K562 (cell line): ENCODE results near the gene GASK1A. TPM values are rescaled to one million over a fixed set of nuclear protein-coding genes. Genes with fewer than 3 reads are reported as not detected.

Experiments
- ATAC-seq: fragments of 200-7000 bp; cut with Tn5 transposase; 3 replicates; pipeline ENCODE4 v1.9.1; 2020; ENCODE audit warnings: moderate library complexity
- BruUV-seq: library from RNA; stranded (reverse); fragments of 400-500 nt; replicated peaks from 2 replicates; lab custom pipeline; 2021; lab: Mats Ljungman, UMichigan
- CTCF ChIA-PET: fragments of 300-600 bp; formaldehyde crosslinking; extraction: SDS; loops from one replicate; lab custom pipeline; 2021; ENCODE audit warnings: low intra/inter-chr PET ratio; lab: Yijun Ruan, JAX
- POLR2A ChIA-PET: fragments of 300-600, 350-650 bp; sonication (Branson Sonifier 250); formaldehyde crosslinking; extraction: SDS; loops from one replicate; lab custom pipeline; 2021; ENCODE audit warnings: antibody characterized with exemption, inconsistent platforms; lab: Yijun Ruan, JAX
- DNase-seq, 4 experiments: peaks; one replicate each; pipeline versions ENCODE4 v3.0.0 to v3.0.0-alpha.2; 2011 to 2018; ENCODE audit warnings: low spot score in 3 of 4, mixed read lengths in 3 of 4; ENCODE audit errors: extremely low read depth in 1 of 4
- FAIRE-seq: peaks from 2 replicates; lab custom pipeline; 2011; peaks lifted over from hg19 to GRCh38; lab: Jason Lieb, UNC
- H2AFZ ChIP-seq: 2 replicates; pipeline ENCODE4 v1.6.0; 2011; ENCODE audit warnings: low read depth, low read length, control low read depth, inconsistent platforms
- H3K27ac ChIP-seq: fragments of 200-600 bp; 3 replicates; pipeline ENCODE4 v1.8.0; 2011; ENCODE audit warnings: low read depth, mild to moderate bottlenecking, control low read depth, inconsistent platforms, low read length, moderate library complexity, mixed read lengths; ENCODE audit errors: extremely low read depth
- H3K27me3 ChIP-seq, 2 experiments: fragments of 300-600 bp in 1 of 2; 2 replicates in 1 of 2; 3 replicates in 1 of 2; pipeline versions ENCODE4 v1.6.0 to v1.8.0; 2011; ENCODE audit warnings: inconsistent platforms in 2 of 2, low read length in 2 of 2, mild to moderate bottlenecking in 1 of 2, mixed read lengths in 1 of 2, moderate library complexity in 1 of 2; ENCODE audit not compliant: control insufficient read depth in 2 of 2, insufficient read depth in 2 of 2
- H3K36me3 ChIP-seq: fragments of 300-600 bp; 3 replicates; pipeline ENCODE4 v1.8.0; 2011; ENCODE audit warnings: mild to moderate bottlenecking, low read length, inconsistent platforms; ENCODE audit not compliant: control insufficient read depth, insufficient read depth
- H3K4me1 ChIP-seq, 2 experiments: fragments of 200-600 bp in 1 of 2; replicated peaks in 1 of 2; 2 replicates in 1 of 2; 3 replicates in 1 of 2; pipeline versions ENCODE4 v1.5.1 to v1.8.0; 2011; ENCODE audit warnings: inconsistent platforms in 2 of 2, low read length in 2 of 2, mild to moderate bottlenecking in 1 of 2, mixed read lengths in 1 of 2, moderate library complexity in 1 of 2; ENCODE audit not compliant: control insufficient read depth in 2 of 2, insufficient read depth in 2 of 2
- H3K4me2 ChIP-seq: 2 replicates; pipeline ENCODE4 v1.6.1; 2011; ENCODE audit warnings: low read length, control low read depth, inconsistent platforms, mixed read lengths; ENCODE audit not compliant: insufficient read depth
- H3K4me3 ChIP-seq: fragments of 200-600 bp; sonication (generic), shearing (Covaris generic); 2 replicates; pipeline ENCODE4 v1.5.1; 2016; ENCODE audit warnings: control low read depth, inconsistent platforms
- H3K79me2 ChIP-seq: fragments of 200-600 bp; 3 replicates; pipeline ENCODE4 v1.8.0; 2011; ENCODE audit warnings: low read length, inconsistent platforms; ENCODE audit not compliant: control insufficient read depth, insufficient read depth
- H3K9ac ChIP-seq, 2 experiments: 2 replicates each; pipeline versions ENCODE4 v1.6.0 to v1.6.1; 2011; ENCODE audit warnings: low read depth in 2 of 2, low read length in 2 of 2, control low read depth in 1 of 2, inconsistent platforms in 1 of 2, mild to moderate bottlenecking in 1 of 2, mixed read lengths in 1 of 2; ENCODE audit not compliant: insufficient read depth in 1 of 2
- H3K9me1 ChIP-seq: one replicate; pipeline ENCODE4 v1.6.0; 2011; ENCODE audit warnings: inconsistent platforms, mild to moderate bottlenecking, low read length, moderate library complexity; ENCODE audit not compliant: control insufficient read depth, insufficient read depth
- H3K9me3 ChIP-seq: replicated peaks from 2 replicates; pipeline ENCODE4 v1.5.1; 2011; ENCODE audit warnings: low read depth, low read length, inconsistent platforms; ENCODE audit not compliant: control insufficient read depth, insufficient read depth
- H4K20me1 ChIP-seq: replicated peaks from 2 replicates; pipeline ENCODE4 v1.6.1; 2011; ENCODE audit warnings: low read length, inconsistent platforms, mixed read lengths; ENCODE audit not compliant: control insufficient read depth, insufficient read depth
- ATF7 ChIP-seq: fragments of 450-650 bp; IDR thresholded peaks from 2 replicates; pipeline ENCODE4 v1.7.1; 2014; ENCODE audit warnings: mild to moderate bottlenecking, moderate library complexity
- WGBS: fragments of 100-300 bp; shearing (Covaris generic); methylation state at CpG from one replicate; pipeline ENCODE4 v1.1.6; 2016; ENCODE audit warnings: low coverage, mixed read lengths; ENCODE audit not compliant: insufficient coverage; ENCODE audit errors: missing lambda C conversion rate; 5-methylcytosine and 5-hydroxymethylcytosine counted together
- in situ Hi-C: fragments of 300-500 bp; cut with MboI; formaldehyde crosslinking; loops from 4 replicates; pipeline ENCODE4 v1.15.0; 2018; ENCODE audit warnings: inconsistent platforms, mixed read lengths
- intact Hi-C: fragments of 100-400 bp; cut with micrococcal nuclease; formaldehyde crosslinking; loops from 2 replicates; pipeline ENCODE4 v1.14.2; 2022
- polyA plus RNA-seq, 8 experiments: library from polyadenylated mRNA; depleted of rRNA in 4 of 8; stranded (reverse) in 5 of 8; unstranded in 3 of 8; fragments of >200 nt; fragmentation: Nextera tagmentation in 2 of 8; fragmentation: Illumina TruSeq in 1 of 8; extraction: Ambion mirVana in 2 of 8; extraction: Trizol in 1 of 8; gene quantifications; 2 replicates each; pipeline versions ENCODE4 v1.2.1 to v1.2.3, GENCODE V29; 2011 to 2014; ENCODE audit warnings: inconsistent platforms in 1 of 8, missing spikeins in 1 of 8
- total RNA-seq, 7 experiments: library from RNA; depleted of rRNA in 6 of 7; stranded (reverse); fragments of >200 nt in 6 of 7; fragmentation: Illumina TruSeq in 2 of 7; extraction: Trizol in 2 of 7; gene quantifications; 2 replicates each; pipeline versions ENCODE4 v1.2.1 to v1.2.3, GENCODE V29; 2011 to 2021; ENCODE audit warnings: low replicate concordance in 1 of 7
- TF ChIP-seq, protein P1 (sequence below): fragments of 250-450 bp; sonication (Bioruptor Pico); IDR thresholded peaks from 2 replicates; pipeline ENCODE4 v1.4.0; 2020; ENCODE audit warnings: mild to moderate bottlenecking, moderate library complexity

The GASK1A gene
- total and polyA plus RNA-seq, 9 of the 15 experiments (the other 6 are each of a cell fraction or from before 2014, with no cell fraction given) = 0.04 to 0.11 (median 0.05) TPM; not detected in 5

DNA sequence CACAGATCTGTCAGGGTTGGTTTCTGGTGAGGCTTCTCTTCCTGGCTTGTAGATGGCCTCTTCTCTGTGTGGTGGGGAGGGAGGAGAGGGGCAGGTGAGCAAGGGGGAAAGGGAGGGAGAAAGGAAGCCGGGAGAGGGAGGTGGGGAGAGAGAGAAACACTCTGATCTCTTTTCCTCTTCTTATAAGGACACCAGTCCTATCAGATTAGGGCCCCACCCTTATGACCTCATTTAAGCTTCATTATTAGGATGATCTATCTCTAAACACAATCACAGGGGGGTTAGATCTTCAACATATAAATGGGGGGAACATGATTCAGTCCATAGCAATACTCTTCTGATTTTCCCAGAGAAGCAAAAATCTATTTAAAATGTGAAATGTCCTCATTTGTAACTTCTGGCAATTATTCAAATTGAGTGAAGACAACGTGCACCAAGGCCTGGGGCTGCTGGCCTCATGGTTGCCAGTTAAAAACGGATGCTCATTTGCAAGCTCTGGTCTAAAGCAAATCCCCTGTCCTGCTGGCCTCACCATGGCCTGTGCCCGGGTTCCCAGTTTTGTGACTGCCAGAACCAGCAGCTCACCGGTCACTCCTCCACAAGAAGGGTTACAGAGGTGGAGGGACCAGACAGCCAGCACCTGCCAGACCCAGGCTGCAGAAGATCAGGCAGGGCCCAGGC lies 118.4 kb downstream of the GASK1A start:
- intact Hi-C loops (no loop called here), in situ Hi-C loops (no loop called here)
- H3K27me3 ChIP-seq = peaks cover 0 to 5% of the 10 kb centered on the region in 2 experiments; a peak in 1 of 5 replicates
- FAIRE-seq = no peak
- H3K9ac ChIP-seq = peak overlapping the region in 1 of 2 experiments; percentile 57; a peak in 1 of 4 replicates
- ATAC-seq = no peak
- no peaks in the 10 kb centered on the region; the same call in 2 of the 3 replicates for H3K79me2 ChIP-seq
- H3K36me3 ChIP-seq = no peaks in the 10 kb centered on the region
- CTCF ChIA-PET = no interaction called here
- H3K4me1 ChIP-seq = peaks cover 0 to 3% of the 10 kb centered on the region in 2 experiments; a peak in 2 of 5 replicates
- DNase-seq = no peak
- no peak overlapping the region for H3K27ac ChIP-seq
- H3K4me3 ChIP-seq = no peak overlapping the region
- no peak overlapping the region for H3K4me2 ChIP-seq
- H3K9me3 ChIP-seq = no peaks in the 10 kb centered on the region
- peaks cover 50% of the 10 kb centered on the region for H4K20me1 ChIP-seq
- BruUV-seq = no TSS peak
- H2AFZ ChIP-seq = no peak overlapping the region
- POLR2A ChIA-PET = interaction anchor here (0.6 to 1.0 kb wide), 3 partner anchors 9 to 258 kb away, joined by 3 read pairs; no protein-coding TSS in a partner anchor
- TF ChIP-seq, protein P1, sequence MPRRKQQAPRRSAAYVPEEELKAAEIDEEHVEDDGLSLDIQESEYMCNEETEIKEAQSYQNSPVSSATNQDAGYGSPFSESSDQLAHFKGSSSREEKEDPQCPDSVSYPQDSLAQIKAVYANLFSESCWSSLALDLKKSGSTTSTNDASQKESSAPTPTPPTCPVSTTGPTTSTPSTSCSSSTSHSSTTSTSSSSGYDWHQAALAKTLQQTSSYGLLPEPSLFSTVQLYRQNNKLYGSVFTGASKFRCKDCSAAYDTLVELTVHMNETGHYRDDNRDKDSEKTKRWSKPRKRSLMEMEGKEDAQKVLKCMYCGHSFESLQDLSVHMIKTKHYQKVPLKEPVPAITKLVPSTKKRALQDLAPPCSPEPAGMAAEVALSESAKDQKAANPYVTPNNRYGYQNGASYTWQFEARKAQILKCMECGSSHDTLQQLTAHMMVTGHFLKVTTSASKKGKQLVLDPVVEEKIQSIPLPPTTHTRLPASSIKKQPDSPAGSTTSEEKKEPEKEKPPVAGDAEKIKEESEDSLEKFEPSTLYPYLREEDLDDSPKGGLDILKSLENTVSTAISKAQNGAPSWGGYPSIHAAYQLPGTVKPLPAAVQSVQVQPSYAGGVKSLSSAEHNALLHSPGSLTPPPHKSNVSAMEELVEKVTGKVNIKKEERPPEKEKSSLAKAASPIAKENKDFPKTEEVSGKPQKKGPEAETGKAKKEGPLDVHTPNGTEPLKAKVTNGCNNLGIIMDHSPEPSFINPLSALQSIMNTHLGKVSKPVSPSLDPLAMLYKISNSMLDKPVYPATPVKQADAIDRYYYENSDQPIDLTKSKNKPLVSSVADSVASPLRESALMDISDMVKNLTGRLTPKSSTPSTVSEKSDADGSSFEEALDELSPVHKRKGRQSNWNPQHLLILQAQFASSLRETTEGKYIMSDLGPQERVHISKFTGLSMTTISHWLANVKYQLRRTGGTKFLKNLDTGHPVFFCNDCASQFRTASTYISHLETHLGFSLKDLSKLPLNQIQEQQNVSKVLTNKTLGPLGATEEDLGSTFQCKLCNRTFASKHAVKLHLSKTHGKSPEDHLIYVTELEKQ (CRISPR knock-in tag) = no peak
- 0 out of 2 replicates have a peak, but pooled peaks have one; percentile 11 for TF ChIP-seq ATF7
- WGBS = 11% methylated on average over 4 of the region's 5 CpGs
- no peaks in the 10 kb centered on the region for H3K9me1 ChIP-seq
